Nephron progenitor cell (in vitro differentiated cells): ENCODE data around the gene AMOTL2.

Source experiments
- DNase-seq: peaks from one replicate; pipeline ENCODE4 v3.0.0; 2021
- H3K27ac Mint-ChIP-seq: 2 replicates; pipeline ENCODE4 v1.8.0; 2021; ENCODE audit warnings: mild to moderate bottlenecking, moderate library complexity, mixed read lengths
- H3K27me3 Mint-ChIP-seq: 2 replicates; pipeline ENCODE4 v1.8.0; 2021; ENCODE audit warnings: mild to moderate bottlenecking, low read depth, mixed read lengths; ENCODE audit not compliant: poor library complexity
- H3K36me3 Mint-ChIP-seq: 2 replicates; pipeline ENCODE4 v1.8.0; 2021; ENCODE audit warnings: low read depth, mixed read lengths
- H3K4me1 Mint-ChIP-seq: 2 replicates; pipeline ENCODE4 v1.8.0; 2021; ENCODE audit warnings: mixed read lengths
- H3K4me3 Mint-ChIP-seq: 2 replicates; pipeline ENCODE4 v1.8.0; 2021; ENCODE audit warnings: mild to moderate bottlenecking, moderate library complexity, mixed read lengths
- H3K9me3 Mint-ChIP-seq: 2 replicates; pipeline ENCODE4 v1.8.0; 2021; ENCODE audit warnings: mild to moderate bottlenecking, moderate library complexity, mixed read lengths
- CTCF ChIP-seq: fragments of 200-600 bp; sonication (generic); IDR thresholded peaks from 2 replicates; pipeline ENCODE4 v1.5.0; 2021; ENCODE audit warnings: antibody characterized with exemption

AMOTL2 gene

DNA sequence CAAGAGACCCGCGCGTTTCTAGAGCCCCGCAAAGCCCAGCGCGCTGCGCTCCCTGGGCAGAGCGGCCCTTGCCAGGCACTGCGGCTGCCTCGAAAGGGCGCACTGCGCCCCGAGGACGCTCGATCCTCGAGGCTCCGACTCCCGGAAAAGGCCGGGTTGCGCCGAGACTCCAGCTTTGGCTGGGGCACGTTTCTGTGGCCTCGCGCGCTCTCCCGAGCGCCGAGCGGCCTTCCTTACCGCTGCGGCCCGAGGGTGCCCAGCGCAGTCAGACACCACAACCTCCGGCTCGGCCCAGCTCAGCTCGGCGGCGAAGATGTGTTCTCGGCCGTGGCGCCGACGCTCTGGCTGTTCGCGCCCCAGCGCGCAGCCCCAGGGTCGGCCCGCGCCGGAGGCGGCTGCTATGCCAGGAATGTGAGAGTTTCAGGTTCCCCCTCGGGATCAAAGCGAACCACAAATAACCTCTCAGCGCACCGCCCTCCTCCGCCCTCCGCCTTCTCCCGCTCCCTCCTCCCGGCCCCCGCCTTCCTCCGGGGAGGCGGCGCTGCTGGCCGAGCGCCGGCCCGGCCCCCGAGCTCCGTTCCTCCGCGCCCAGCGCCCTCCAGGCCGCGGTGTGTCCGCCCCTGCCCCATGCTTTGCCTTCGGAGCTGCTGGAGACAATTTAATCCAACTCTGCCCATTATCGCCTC is at the start of gene AMOTL2:
Gene AMOTL2, minus strand, starts transcription at position 343 of the 686 bp plus-strand sequence. CDS start 3,014 bp downstream, outside the sequence.
- DNase-seq: peak; percentile 94
- Mint-ChIP-seq H3K27ac (peak within 1 kb of the TSS; percentile 100), H3K27me3 (peaks cover 22% of the 10 kb centered on the region), H3K4me3 (peak within 1 kb of the TSS; percentile 90), H3K9me3 (no peaks in the 10 kb centered on the region), H3K4me1 (peaks cover 68% of the 10 kb centered on the region), H3K36me3 (peaks cover 18% of the 10 kb centered on the region)
- TF ChIP-seq CTCF: no peak

DNA sequence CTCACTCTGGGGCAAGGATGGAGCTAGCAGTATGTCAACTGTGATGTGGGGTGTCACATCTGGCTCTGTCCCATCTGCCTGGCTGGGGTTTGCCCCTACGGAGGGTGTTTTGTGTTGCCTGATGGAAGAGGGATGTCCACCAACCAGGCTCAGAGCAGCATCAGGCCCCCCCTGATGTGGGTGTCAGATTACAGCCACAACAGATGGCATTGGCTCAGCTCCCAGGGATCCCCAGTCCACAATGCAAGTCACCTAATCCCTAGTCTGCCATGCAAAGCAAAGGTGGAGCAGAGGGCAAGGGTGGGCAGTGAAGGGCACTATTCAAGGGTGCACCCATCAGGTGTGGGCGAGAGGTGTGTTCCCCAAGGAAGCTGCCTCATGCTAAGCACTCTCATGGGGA is 48.9 kb upstream of the AMOTL2 start:
- Mint-ChIP-seq H3K4me3 (no peak overlapping the region), H3K27me3 (peaks cover 5% of the 10 kb centered on the region), H3K9me3 (no peaks in the 10 kb centered on the region), H3K4me1 (peaks cover 44% of the 10 kb centered on the region), H3K36me3 (no peaks in the 10 kb centered on the region), H3K27ac (peak overlapping the region; percentile 47)
- DNase-seq: peak; percentile 37
- TF ChIP-seq CTCF: no peak

- H3K4me3 Mint-ChIP-seq: no peak overlapping the region
- no peak for DNase-seq
- peak overlapping the region; percentile 53 for H3K27ac Mint-ChIP-seq
- no peak for TF ChIP-seq CTCF
- no peaks in the 10 kb centered on the region for H3K36me3 Mint-ChIP-seq
- peaks cover 2% of the 10 kb centered on the region for H3K9me3 Mint-ChIP-seq
- peaks cover 9% of the 10 kb centered on the region for H3K27me3 Mint-ChIP-seq
- peaks cover 35% of the 10 kb centered on the region for H3K4me1 Mint-ChIP-seq
Observed at GRCh38 chr3:134419960-134420321, 45.7 kb upstream of the AMOTL2 start.

DNA sequence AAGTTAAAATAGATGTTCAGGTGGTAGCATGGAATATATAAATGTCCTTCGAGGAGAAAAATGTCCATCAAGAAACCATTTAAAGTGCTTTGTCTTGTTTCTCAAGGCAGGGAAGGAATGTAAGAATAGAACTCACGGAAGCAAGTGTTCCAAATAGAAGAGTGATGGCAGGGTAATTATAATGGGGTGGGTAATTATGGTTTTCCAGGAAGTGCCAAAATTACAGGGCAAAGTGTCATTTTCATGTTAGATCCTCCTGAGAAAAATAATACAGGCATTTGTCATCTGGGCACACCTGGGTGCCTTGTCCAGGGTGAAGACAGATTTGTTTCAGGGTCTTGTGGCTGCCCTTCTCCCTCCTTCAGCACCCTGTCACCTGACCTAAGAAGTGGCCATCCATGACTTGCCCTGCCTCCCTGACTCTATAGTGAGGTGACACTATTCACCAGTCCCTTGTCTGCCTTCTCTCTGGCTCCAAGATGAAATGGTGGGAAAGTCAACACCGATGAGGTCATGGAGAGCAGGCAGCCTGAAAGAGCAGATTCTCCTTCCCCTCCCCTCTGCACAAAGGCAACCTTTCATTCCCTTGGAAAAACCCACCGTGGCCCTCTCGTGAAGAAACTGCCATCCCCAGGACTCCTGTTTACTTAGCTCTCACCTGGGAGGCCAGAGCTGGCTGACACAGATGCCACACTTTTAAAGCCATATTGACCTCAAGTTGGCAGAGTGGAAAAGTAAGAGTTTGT is 45.1 kb upstream of the AMOTL2 start:
- Mint-ChIP-seq H3K27ac (peak overlapping the region; percentile 53), H3K4me1 (peaks cover 35% of the 10 kb centered on the region), H3K36me3 (no peaks in the 10 kb centered on the region), H3K27me3 (peaks cover 9% of the 10 kb centered on the region), H3K9me3 (peaks cover 8% of the 10 kb centered on the region), H3K4me3 (no peak overlapping the region)
- no peak for TF ChIP-seq CTCF
- no peak for DNase-seq

DNA sequence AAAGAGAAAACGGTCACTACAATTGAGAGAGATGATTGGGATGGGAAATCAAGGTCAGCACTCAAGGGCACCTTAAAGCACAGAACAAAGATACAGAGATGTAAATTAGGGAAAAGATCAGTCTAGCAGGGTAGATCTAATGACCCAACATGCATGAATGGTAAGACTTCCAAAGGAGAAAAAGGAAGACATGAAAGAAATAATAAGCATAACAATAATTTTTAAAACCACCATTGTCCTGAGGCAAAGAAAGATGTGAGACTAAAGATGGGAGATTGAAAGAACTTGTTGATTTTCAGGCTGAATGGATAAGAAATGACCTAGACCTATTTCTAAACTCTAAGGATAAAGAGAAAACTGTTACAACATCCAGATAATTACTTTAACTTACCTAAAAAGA is 34.8 kb upstream of the AMOTL2 start:
- Mint-ChIP-seq H3K27me3 (peaks cover 44% of the 10 kb centered on the region), H3K36me3 (no peaks in the 10 kb centered on the region), H3K9me3 (peaks cover 3% of the 10 kb centered on the region), H3K4me3 (no peak overlapping the region), H3K4me1 (peaks cover 16% of the 10 kb centered on the region), H3K27ac (no peak overlapping the region)
- no peak for DNase-seq
- TF ChIP-seq CTCF: no peak
